Muscle layer of duodenum (tissue), 2 donors: ENCODE data around the gene PUDP.
A peak's percentile ranks its signal among the peaks of the same experiment; 100 is the strongest.
"Not testable (repeated sequence)": the region's sequence is repeated elsewhere in the genome, so short reads cannot be mapped to it uniquely, and the experiment has no call there.

Source experiments
- H3K27ac ChIP-seq: one replicate; pipeline ENCODE4 v1.7.0; 2013; ENCODE audit warnings: mild to moderate bottlenecking, low read length
- H3K27me3 ChIP-seq: one replicate; pipeline ENCODE4 v1.7.0; 2013; ENCODE audit warnings: low read depth, mild to moderate bottlenecking, control low read depth, low read length
- H3K36me3 ChIP-seq, 2 donors: one replicate each; pipeline ENCODE4 v1.7.0; 2013; ENCODE audit warnings: low read length in 2 of 2, control low read depth in 1 of 2, mild to moderate bottlenecking in 1 of 2; ENCODE audit not compliant: insufficient read depth in 2 of 2, control insufficient read depth in 1 of 2
- H3K4me1 ChIP-seq, 2 donors: one replicate each; pipeline ENCODE4 v1.7.0; 2013; ENCODE audit warnings: low read length in 2 of 2, mild to moderate bottlenecking in 2 of 2, control low read depth in 1 of 2, moderate library complexity in 1 of 2; ENCODE audit not compliant: insufficient read depth in 2 of 2, control insufficient read depth in 1 of 2
- H3K4me3 ChIP-seq, 2 donors: one replicate each; pipeline ENCODE4 v1.7.0; 2013; ENCODE audit warnings: low read length in 2 of 2, low read depth in 1 of 2, mild to moderate bottlenecking in 1 of 2
- H3K9me3 ChIP-seq, 2 donors: one replicate each; pipeline ENCODE4 v1.7.0; 2013; ENCODE audit warnings: low read length in 2 of 2, control low read depth in 1 of 2, mild to moderate bottlenecking in 1 of 2; ENCODE audit not compliant: control insufficient read depth in 1 of 2
- donor health status: healthy.

Gene PUDP

GRCh38 chrX:7147978-7148854 is at the start of gene PUDP:
Gene PUDP (minus strand): TSS chrX:7148153. CDS start chrX:7148113, 40 bp downstream.
- no peaks in the 10 kb centered on the region for H3K36me3 ChIP-seq
- peak within 1 kb of the TSS; percentile 51 for H3K27ac ChIP-seq
- H3K27me3 ChIP-seq = no peaks in the 10 kb centered on the region
- H3K4me1 ChIP-seq = peaks cover 0 to 5% of the 10 kb centered on the region in 2 donors
- no peaks in the 10 kb centered on the region for H3K9me3 ChIP-seq
- peak within 1 kb of the TSS; percentile 79 to 90 for H3K4me3 ChIP-seq

- H3K27me3 ChIP-seq = no peaks in the 10 kb centered on the region
- no peak overlapping the region for H3K4me3 ChIP-seq
- H3K27ac ChIP-seq = no peak overlapping the region
- no peaks in the 10 kb centered on the region for H3K4me1 ChIP-seq
- H3K9me3 ChIP-seq = no peaks in the 10 kb centered on the region
- H3K36me3 ChIP-seq = no peaks in the 10 kb centered on the region
Measured at GRCh38 chrX:7194606-7195005, 46.7 kb upstream of the PUDP start.

GRCh38 chrX:7192871-7193270 is 44.9 kb upstream of the PUDP start:
- Histone ChIP-seq H3K4me1 (no peaks in the 10 kb centered on the region), H3K27me3 (no peaks in the 10 kb centered on the region), H3K27ac (no peak overlapping the region), H3K9me3 (no peaks in the 10 kb centered on the region), H3K4me3 (no peak overlapping the region), H3K36me3 (no peaks in the 10 kb centered on the region)

GRCh38 chrX:7191681-7192110 is 43.7 kb upstream of the PUDP start:
- no peaks in the 10 kb centered on the region for H3K27me3 ChIP-seq
- no peak overlapping the region for H3K4me3 ChIP-seq
- no peaks in the 10 kb centered on the region for H3K9me3 ChIP-seq
- H3K27ac ChIP-seq = no peak overlapping the region
- no peaks in the 10 kb centered on the region for H3K4me1 ChIP-seq
- no peaks in the 10 kb centered on the region for H3K36me3 ChIP-seq

- Histone ChIP-seq H3K9me3 (no peaks in the 10 kb centered on the region), H3K27ac (no peak overlapping the region), H3K27me3 (no peaks in the 10 kb centered on the region), H3K4me3 (no peak overlapping the region), H3K36me3 (no peaks in the 10 kb centered on the region), H3K4me1 (no peaks in the 10 kb centered on the region)
Measured at GRCh38 chrX:7190157-7190556, 42.2 kb upstream of the PUDP start.

GRCh38 chrX:7188672-7189071 is 40.7 kb upstream of the PUDP start:
- no peaks in the 10 kb centered on the region for H3K27me3 ChIP-seq
- H3K4me1 ChIP-seq = no peaks in the 10 kb centered on the region
- H3K4me3 ChIP-seq = no peak overlapping the region

GRCh38 chrX:7184816-7185215 is 36.9 kb upstream of the PUDP start:
- no peak overlapping the region for H3K27ac ChIP-seq

More at GRCh38 chrX:7188672-7189071, 40.7 kb upstream of the PUDP start:
- H3K36me3 ChIP-seq = no peaks in the 10 kb centered on the region
- H3K27ac ChIP-seq = no peak overlapping the region
- H3K9me3 ChIP-seq = no peaks in the 10 kb centered on the region

GRCh38 chrX:7179446-7179845 is 31.5 kb upstream of the PUDP start:
- no peaks in the 10 kb centered on the region for H3K9me3 ChIP-seq
- no peaks in the 10 kb centered on the region for H3K27me3 ChIP-seq
- H3K4me3 ChIP-seq = no peak overlapping the region
- no peaks in the 10 kb centered on the region for H3K4me1 ChIP-seq
- no peaks in the 10 kb centered on the region for H3K36me3 ChIP-seq
- no peak overlapping the region for H3K27ac ChIP-seq

More at GRCh38 chrX:7184816-7185215, 36.9 kb upstream of the PUDP start:
- Histone ChIP-seq H3K36me3 (no peaks in the 10 kb centered on the region), H3K4me1 (no peaks in the 10 kb centered on the region), H3K9me3 (no peaks in the 10 kb centered on the region), H3K27me3 (no peaks in the 10 kb centered on the region), H3K4me3 (no peak overlapping the region)

GRCh38 chrX:7178859-7179258 is 30.9 kb upstream of the PUDP start:
- H3K27ac ChIP-seq, H3K4me1 ChIP-seq, H3K4me3 ChIP-seq, H3K36me3 ChIP-seq, H3K9me3 ChIP-seq, H3K27me3 ChIP-seq: not testable (repeated sequence)

GRCh38 chrX:7170898-7171297 is 22.9 kb upstream of the PUDP start:
- Histone ChIP-seq H3K4me1 (no peaks in the 10 kb centered on the region), H3K27ac (no peak overlapping the region), H3K36me3 (no peaks in the 10 kb centered on the region), H3K9me3 (no peaks in the 10 kb centered on the region), H3K4me3 (no peak overlapping the region), H3K27me3 (no peaks in the 10 kb centered on the region)

- Histone ChIP-seq H3K27me3 (no peaks in the 10 kb centered on the region), H3K4me3 (no peak overlapping the region), H3K27ac (no peak overlapping the region), H3K36me3 (no peaks in the 10 kb centered on the region), H3K4me1 (no peaks in the 10 kb centered on the region), H3K9me3 (no peaks in the 10 kb centered on the region)
Measured at GRCh38 chrX:7169627-7170026, 21.7 kb upstream of the PUDP start.

GRCh38 chrX:7168371-7168770 is 20.4 kb upstream of the PUDP start:
- H3K4me1 ChIP-seq = no peaks in the 10 kb centered on the region
- H3K9me3 ChIP-seq = no peaks in the 10 kb centered on the region
- H3K4me3 ChIP-seq = no peak overlapping the region
- H3K27me3 ChIP-seq = no peaks in the 10 kb centered on the region
- H3K27ac ChIP-seq = no peak overlapping the region
- H3K36me3 ChIP-seq = no peaks in the 10 kb centered on the region
